Liver (tissue), 3 donors: Measurements from ENCODE around the gene CREB3L2.

Experiments used
- GABPA ChIP-seq, 2 donors: IDR thresholded peaks in 1 of 2; conservative IDR thresholded peaks in 1 of 2; 2 replicates each; pipeline ENCODE4 v1.6.1; 2016; ENCODE audit warnings: antibody characterized with exemption in 2 of 2, mild to moderate bottlenecking in 1 of 2, moderate library complexity in 1 of 2
- JUND ChIP-seq, 2 donors: IDR thresholded peaks; 2 replicates each; pipeline ENCODE4 v1.6.1; 2016; ENCODE audit warnings: antibody characterized with exemption in 2 of 2
- RAD21 ChIP-seq, 2 donors: IDR thresholded peaks; 2 replicates each; pipeline ENCODE4 v1.6.1; 2016; ENCODE audit warnings: antibody characterized with exemption in 2 of 2, mild to moderate bottlenecking in 2 of 2
- SP1 ChIP-seq: IDR thresholded peaks from 2 replicates; pipeline ENCODE4 v1.6.1; 2018; ENCODE audit warnings: antibody characterized with exemption, mild to moderate bottlenecking
- YY1 ChIP-seq: IDR thresholded peaks from 2 replicates; pipeline ENCODE4 v1.6.1; 2016; ENCODE audit warnings: antibody characterized with exemption, mild to moderate bottlenecking
- TF ChIP-seq, protein P1 (sequence below): IDR thresholded peaks from 2 replicates; pipeline ENCODE4 v1.6.1; 2016; ENCODE audit warnings: antibody characterized with exemption
- TF ChIP-seq, protein P2 (sequence below): fragments of 150-350 bp; IDR thresholded peaks from 2 replicates; pipeline ENCODE4 v1.5.1; 2017; ENCODE audit warnings: improper control_type of control experiment, low read depth, low read length; ENCODE audit not compliant: missing input control
- TF ChIP-seq, protein P3 (sequence below): IDR thresholded peaks from 2 replicates; pipeline ENCODE4 v1.6.1; 2016; ENCODE audit warnings: antibody characterized with exemption, mild to moderate bottlenecking
- donor health status: healthy.
- donor health status: healthy.

DNA sequence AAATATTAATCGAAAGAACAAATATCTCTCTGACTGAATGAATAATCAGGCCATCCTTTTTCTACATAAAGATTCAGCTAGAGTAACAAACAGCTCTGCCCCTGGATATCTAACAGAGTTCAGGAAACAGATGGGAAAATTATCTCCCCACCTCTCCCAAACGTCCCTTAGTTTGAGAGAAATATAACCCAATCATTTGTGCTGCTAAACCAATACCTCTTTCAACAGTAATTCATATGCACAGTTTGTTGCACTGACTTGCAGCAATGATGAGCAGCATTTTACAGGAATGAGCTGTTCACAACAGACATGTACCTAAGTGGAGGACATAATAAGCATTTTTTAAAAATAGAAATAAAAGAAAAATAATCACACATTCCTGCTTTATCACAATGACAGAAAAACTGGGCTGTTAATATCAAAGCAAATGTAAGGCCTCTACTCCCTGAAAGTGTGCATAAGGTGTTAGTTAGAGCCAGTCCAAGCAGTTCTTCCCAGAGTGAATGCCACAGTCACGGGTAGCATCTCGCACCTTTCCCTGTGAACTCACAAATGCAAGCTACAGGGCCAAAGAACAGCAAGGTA, 2.3 kb downstream of the CREB3L2 start:
- TF ChIP-seq, protein P1, sequence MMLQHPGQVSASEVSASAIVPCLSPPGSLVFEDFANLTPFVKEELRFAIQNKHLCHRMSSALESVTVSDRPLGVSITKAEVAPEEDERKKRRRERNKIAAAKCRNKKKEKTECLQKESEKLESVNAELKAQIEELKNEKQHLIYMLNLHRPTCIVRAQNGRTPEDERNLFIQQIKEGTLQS, result no peak
- TF ChIP-seq, protein P2, sequence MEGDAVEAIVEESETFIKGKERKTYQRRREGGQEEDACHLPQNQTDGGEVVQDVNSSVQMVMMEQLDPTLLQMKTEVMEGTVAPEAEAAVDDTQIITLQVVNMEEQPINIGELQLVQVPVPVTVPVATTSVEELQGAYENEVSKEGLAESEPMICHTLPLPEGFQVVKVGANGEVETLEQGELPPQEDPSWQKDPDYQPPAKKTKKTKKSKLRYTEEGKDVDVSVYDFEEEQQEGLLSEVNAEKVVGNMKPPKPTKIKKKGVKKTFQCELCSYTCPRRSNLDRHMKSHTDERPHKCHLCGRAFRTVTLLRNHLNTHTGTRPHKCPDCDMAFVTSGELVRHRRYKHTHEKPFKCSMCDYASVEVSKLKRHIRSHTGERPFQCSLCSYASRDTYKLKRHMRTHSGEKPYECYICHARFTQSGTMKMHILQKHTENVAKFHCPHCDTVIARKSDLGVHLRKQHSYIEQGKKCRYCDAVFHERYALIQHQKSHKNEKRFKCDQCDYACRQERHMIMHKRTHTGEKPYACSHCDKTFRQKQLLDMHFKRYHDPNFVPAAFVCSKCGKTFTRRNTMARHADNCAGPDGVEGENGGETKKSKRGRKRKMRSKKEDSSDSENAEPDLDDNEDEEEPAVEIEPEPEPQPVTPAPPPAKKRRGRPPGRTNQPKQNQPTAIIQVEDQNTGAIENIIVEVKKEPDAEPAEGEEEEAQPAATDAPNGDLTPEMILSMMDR, result no peak
- no peak for TF ChIP-seq JUND (IDR thresholded peaks at IDR 0.05)
- TF ChIP-seq GABPA (IDR thresholded peaks at IDR 0.05 in 1 of 2, conservative IDR thresholded peaks at IDR 0.05 in 1 of 2), result no peak
- TF ChIP-seq RAD21 (IDR thresholded peaks at IDR 0.05), result no peak
- no peak for TF ChIP-seq YY1
- TF ChIP-seq SP1, result no peak
- TF ChIP-seq, protein P3, sequence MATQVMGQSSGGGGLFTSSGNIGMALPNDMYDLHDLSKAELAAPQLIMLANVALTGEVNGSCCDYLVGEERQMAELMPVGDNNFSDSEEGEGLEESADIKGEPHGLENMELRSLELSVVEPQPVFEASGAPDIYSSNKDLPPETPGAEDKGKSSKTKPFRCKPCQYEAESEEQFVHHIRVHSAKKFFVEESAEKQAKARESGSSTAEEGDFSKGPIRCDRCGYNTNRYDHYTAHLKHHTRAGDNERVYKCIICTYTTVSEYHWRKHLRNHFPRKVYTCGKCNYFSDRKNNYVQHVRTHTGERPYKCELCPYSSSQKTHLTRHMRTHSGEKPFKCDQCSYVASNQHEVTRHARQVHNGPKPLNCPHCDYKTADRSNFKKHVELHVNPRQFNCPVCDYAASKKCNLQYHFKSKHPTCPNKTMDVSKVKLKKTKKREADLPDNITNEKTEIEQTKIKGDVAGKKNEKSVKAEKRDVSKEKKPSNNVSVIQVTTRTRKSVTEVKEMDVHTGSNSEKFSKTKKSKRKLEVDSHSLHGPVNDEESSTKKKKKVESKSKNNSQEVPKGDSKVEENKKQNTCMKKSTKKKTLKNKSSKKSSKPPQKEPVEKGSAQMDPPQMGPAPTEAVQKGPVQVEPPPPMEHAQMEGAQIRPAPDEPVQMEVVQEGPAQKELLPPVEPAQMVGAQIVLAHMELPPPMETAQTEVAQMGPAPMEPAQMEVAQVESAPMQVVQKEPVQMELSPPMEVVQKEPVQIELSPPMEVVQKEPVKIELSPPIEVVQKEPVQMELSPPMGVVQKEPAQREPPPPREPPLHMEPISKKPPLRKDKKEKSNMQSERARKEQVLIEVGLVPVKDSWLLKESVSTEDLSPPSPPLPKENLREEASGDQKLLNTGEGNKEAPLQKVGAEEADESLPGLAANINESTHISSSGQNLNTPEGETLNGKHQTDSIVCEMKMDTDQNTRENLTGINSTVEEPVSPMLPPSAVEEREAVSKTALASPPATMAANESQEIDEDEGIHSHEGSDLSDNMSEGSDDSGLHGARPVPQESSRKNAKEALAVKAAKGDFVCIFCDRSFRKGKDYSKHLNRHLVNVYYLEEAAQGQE, result no peak
